OCI-LY7 (cell line): Measurements from ENCODE around the gene DPH7. TPM values are rescaled to one million over a fixed set of nuclear protein-coding genes. Genes with fewer than 3 reads are reported as not detected.

Experiments used
- BruUV-seq: library from RNA; stranded (reverse); fragments of 400-500 nt; replicated peaks from 2 replicates; lab custom pipeline; 2021; lab: Mats Ljungman, UMichigan
- CTCF ChIA-PET: fragments of 300-600 bp; sonication (Branson Sonifier 250); formaldehyde crosslinking; loops from one replicate; lab custom pipeline; 2022; ENCODE audit warnings: antibody characterized with exemption; ENCODE audit not compliant: unreplicated experiment; lab: Charles Lee
- POLR2A ChIA-PET: fragments of 300-600 bp; sonication (Branson Sonifier 250); formaldehyde crosslinking; loops from one replicate; lab custom pipeline; 2022; ENCODE audit warnings: antibody characterized with exemption; lab: Charles Lee
- DNase-seq: peaks from one replicate; pipeline ENCODE4 v3.0.0-alpha.2; 2015; ENCODE audit warnings: low spot score
- H2AFZ ChIP-seq: fragments of 200-600 bp; sonication (generic), shearing (Covaris generic); 2 replicates; pipeline ENCODE4 v1.6.1; 2014; ENCODE audit warnings: mild to moderate bottlenecking, antibody characterized with exemption, low read length, moderate library complexity
- H3K27ac ChIP-seq: fragments of 200-600 bp; sonication (generic); 2 replicates; pipeline ENCODE4 v1.5.1; 2014; ENCODE audit warnings: mixed run types, low read depth, mild to moderate bottlenecking, moderate library complexity, low read length, inconsistent platforms; ENCODE audit not compliant: poor library complexity, severe bottlenecking
- H3K36me3 ChIP-seq: fragments of 200-600 bp; sonication (generic); 2 replicates; pipeline ENCODE4 v1.6.1; 2014; ENCODE audit warnings: mild to moderate bottlenecking, antibody characterized with exemption, low read length, moderate library complexity, mixed read lengths; ENCODE audit not compliant: insufficient read depth
- H3K4me1 ChIP-seq: fragments of 200-600 bp; sonication (generic); 2 replicates; pipeline ENCODE4 v1.5.1; 2014; ENCODE audit warnings: mild to moderate bottlenecking, low read length; ENCODE audit not compliant: insufficient read depth, poor library complexity, severe bottlenecking
- H3K4me2 ChIP-seq: fragments of 200-600 bp; sonication (generic); 2 replicates; pipeline ENCODE4 v1.6.1; 2014; ENCODE audit warnings: mild to moderate bottlenecking, low read length
- H3K4me3 ChIP-seq: fragments of 200-600 bp; sonication (generic); 2 replicates; pipeline ENCODE4 v1.5.1; 2014; ENCODE audit warnings: mild to moderate bottlenecking, low read depth, low read length; ENCODE audit not compliant: poor library complexity, severe bottlenecking
- H3K79me2 ChIP-seq: fragments of 200-600 bp; sonication (generic); 2 replicates; pipeline ENCODE4 v1.6.1; 2016; ENCODE audit warnings: low read depth, mild to moderate bottlenecking, low read length, moderate library complexity, mixed read lengths; ENCODE audit not compliant: insufficient read depth
- H3K9me2 ChIP-seq: fragments of 200-600 bp; sonication (generic); 2 replicates; pipeline ENCODE4 v1.6.1; 2016; ENCODE audit warnings: mild to moderate bottlenecking, low read length, mixed read lengths; ENCODE audit not compliant: insufficient read depth
- H3K9me3 ChIP-seq: fragments of 200-600 bp; sonication (generic); 2 replicates; pipeline ENCODE4 v1.6.1; 2014; ENCODE audit warnings: mild to moderate bottlenecking, mixed run types, low read length, mixed read lengths
- H4K20me1 ChIP-seq: fragments of 200-600 bp; sonication (generic); 2 replicates; pipeline ENCODE4 v1.6.1; 2014; ENCODE audit warnings: mild to moderate bottlenecking, antibody characterized with exemption, low read length, moderate library complexity, mixed read lengths; ENCODE audit not compliant: insufficient read depth
- CTCF ChIP-seq: fragments of 200-600 bp; sonication (generic); conservative IDR thresholded peaks from 2 replicates; pipeline ENCODE4 v1.5.1; 2014; ENCODE audit warnings: mild to moderate bottlenecking, antibody characterized with exemption, low read length, moderate library complexity, mixed read lengths
- EZH2phosphoT487 ChIP-seq: fragments of 200-600 bp; sonication (generic); IDR thresholded peaks from 2 replicates; pipeline ENCODE4 v1.6.1; 2018; ENCODE audit warnings: low read depth, borderline replicate concordance, mild to moderate bottlenecking, mixed run types, antibody characterized with exemption, low read length, moderate library complexity, mixed read lengths
- intact Hi-C: fragments of 100-400 bp; cut with micrococcal nuclease; formaldehyde crosslinking; loops from one replicate; pipeline ENCODE4 v1.10.0; 2022; ENCODE audit not compliant: unreplicated experiment
- total RNA-seq, 2 experiments: library from RNA; depleted of rRNA in 1 of 2; stranded (reverse); fragments of >200 nt in 1 of 2; shearing (Covaris generic) in 1 of 2; gene quantifications; 2 replicates each; pipeline ENCODE4 v1.2.3, GENCODE V29; 2014 to 2022

DPH7 gene
- total RNA-seq, 2 experiments from 2014 or later, result 72.9 to 95.6 TPM

- Histone ChIP-seq H3K27ac (no peak overlapping the region), H3K36me3 (peaks cover 82% of the 10 kb centered on the region), H3K9me2 (no peaks in the 10 kb centered on the region), H3K4me2 (no peak overlapping the region), H3K79me2 (peaks cover 4% of the 10 kb centered on the region; the same call in 1 of the 2 replicates), H3K9me3 (no peaks in the 10 kb centered on the region), H2AFZ (no peak overlapping the region), H4K20me1 (no peaks in the 10 kb centered on the region), H3K4me1 (peaks cover 5% of the 10 kb centered on the region), H3K4me3 (no peak overlapping the region)
- intact Hi-C loops, result no loop called here
- no TSS peak for BruUV-seq
- ChIA-PET POLR2A (interaction anchor here (0.8 kb wide), 1 partner anchor 22 kb away, joined by 3 read pairs; no protein-coding TSS in a partner anchor), CTCF (no interaction called here)
- no peak for DNase-seq
- no peak for TF ChIP-seq EZH2phosphoT487
- TF ChIP-seq CTCF, result no peak
Observed at GRCh38 chr9:137583347-137583746, 4.6 kb upstream of the DPH7 start.

- DNase-seq, result peak; percentile 57
- no peaks in the 10 kb centered on the region for H3K9me3 ChIP-seq
- no peak overlapping the region for H3K4me2 ChIP-seq
- TSS peak; percentile 51 for BruUV-seq
- ChIA-PET CTCF (no interaction called here), POLR2A (no interaction called here)
- no peak overlapping the region for H3K4me3 ChIP-seq
- no peaks in the 10 kb centered on the region for H3K9me2 ChIP-seq
- H3K4me1 ChIP-seq, result peaks cover 10% of the 10 kb centered on the region
- H3K36me3 ChIP-seq, result peaks cover 72% of the 10 kb centered on the region
- H4K20me1 ChIP-seq, result peaks cover 6% of the 10 kb centered on the region; the same call in 1 of the 2 replicates
- H2AFZ ChIP-seq, result no peak overlapping the region
- TF ChIP-seq EZH2phosphoT487 (no peak), CTCF (peak; percentile 76)
- peaks cover 13% of the 10 kb centered on the region for H3K79me2 ChIP-seq
- no peak overlapping the region for H3K27ac ChIP-seq
- intact Hi-C loops, result no loop called here
Observed at GRCh38 chr9:137582286-137582860, 3.6 kb upstream of the DPH7 start.
